ENCODE measurements around the gene CCM2. TPM values are rescaled to one million over a fixed set of nuclear protein-coding genes. Genes with fewer than 3 reads are reported as not detected.

The CCM2 gene
- total RNA-seq, 1 donor: 41.9 TPM

DNA sequence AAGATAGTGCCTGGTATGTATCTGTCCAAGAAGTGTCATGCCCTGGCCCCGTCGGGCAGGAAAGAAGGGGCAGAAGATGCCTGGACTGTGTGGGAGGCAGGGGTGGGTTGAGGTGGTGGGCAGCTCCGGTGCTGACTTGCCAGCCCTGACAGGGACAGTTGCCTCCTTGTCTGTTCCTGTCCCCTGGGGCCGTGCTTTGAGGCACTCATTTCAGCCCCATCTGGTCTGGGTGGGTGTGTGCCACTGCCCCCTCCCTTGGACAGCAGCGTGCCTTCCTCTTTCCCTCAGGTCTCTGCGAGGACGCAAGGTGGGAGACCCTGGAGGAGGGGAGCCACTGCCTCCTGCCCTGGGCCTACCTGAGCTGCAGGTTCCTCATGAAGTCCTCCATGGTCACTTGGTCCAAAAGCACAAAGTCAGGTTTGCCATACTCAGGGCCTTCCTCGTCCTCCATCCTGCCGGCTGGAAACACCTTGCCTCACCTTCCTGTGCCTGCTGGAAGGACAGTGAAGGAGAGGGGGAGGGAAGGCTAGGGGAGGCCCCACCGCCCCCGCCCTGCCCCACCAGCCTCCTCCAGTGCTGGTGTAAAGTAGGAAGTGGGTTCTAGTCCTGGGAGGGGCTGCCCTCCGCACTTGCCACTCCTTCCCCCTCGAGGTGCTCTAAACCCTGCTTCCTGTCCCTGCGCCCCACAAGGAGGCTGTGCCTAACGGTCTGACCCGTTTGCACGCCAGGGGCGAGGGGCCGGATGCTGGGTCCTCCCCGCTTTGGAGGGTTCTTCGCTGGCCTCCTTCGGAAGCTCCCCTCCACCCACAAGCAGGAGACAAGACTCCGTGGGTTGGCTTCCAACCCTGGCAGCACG, 21.3 kb upstream of the CCM2 start, which contains the start of gene MYO1G:
Gene MYO1G (minus strand): TSS at position 505 of the 856 bp plus-strand sequence. CDS start 54 bp downstream, at position 451.
- TF ChIP-seq, protein P1, sequence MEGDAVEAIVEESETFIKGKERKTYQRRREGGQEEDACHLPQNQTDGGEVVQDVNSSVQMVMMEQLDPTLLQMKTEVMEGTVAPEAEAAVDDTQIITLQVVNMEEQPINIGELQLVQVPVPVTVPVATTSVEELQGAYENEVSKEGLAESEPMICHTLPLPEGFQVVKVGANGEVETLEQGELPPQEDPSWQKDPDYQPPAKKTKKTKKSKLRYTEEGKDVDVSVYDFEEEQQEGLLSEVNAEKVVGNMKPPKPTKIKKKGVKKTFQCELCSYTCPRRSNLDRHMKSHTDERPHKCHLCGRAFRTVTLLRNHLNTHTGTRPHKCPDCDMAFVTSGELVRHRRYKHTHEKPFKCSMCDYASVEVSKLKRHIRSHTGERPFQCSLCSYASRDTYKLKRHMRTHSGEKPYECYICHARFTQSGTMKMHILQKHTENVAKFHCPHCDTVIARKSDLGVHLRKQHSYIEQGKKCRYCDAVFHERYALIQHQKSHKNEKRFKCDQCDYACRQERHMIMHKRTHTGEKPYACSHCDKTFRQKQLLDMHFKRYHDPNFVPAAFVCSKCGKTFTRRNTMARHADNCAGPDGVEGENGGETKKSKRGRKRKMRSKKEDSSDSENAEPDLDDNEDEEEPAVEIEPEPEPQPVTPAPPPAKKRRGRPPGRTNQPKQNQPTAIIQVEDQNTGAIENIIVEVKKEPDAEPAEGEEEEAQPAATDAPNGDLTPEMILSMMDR (IDR thresholded peaks at IDR 0.05; ENCODE audit: insufficient read depth, low read depth, low read length): no peak
- no peak within 1 kb of the TSS for H3K4me3 ChIP-seq (ENCODE audit: low read depth, low read length)
- DNase-seq (ENCODE audit: low read depth): no peak

DNA sequence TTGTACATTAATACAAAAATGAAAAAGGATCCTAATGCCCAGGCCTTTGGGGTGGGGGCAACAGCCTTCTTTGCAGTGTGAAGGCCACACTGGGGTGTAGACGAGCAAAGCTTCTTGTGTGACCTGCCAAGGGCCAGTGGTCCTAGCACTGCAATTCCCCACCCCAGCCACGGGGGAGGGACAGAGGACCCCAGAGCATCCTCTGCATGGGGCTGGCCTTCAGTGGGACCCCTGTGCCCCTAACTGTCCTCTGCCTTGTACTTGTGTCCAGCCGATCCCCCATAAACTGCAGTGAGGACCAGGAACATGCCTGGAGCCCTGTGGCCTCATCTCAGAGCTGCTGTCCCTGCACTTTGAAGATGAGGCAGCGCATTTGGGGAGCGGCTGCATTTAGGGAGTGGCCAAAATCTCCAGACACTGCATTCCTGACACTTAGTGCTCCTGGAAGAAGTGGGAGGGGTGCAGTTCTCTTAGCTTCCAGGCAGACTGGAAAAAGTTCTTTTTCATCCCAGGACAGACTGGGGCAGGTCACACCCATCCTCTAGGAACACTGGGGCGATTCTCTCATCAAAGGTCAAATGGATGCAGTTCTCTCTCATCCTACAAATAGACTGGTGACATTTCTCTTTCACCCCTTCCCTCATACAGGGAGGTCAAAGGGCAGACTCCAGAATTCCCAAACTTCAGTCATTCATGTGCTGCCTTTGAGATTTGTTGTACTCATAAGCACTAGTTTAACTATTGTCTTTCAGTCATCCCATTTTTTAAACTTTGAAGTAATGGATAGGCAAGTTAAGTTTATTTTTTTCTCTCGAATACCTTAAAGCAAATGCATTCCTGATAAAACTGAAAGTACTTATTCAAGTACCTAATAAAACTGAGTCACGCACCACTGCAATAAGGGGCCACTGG, 20.3 kb upstream of the CCM2 start:
- TF ChIP-seq, protein P1 (IDR thresholded peaks at IDR 0.05; ENCODE audit: insufficient read depth, low read depth, low read length): no peak
- DNase-seq (ENCODE audit: low read depth): peak; percentile 39
- H3K4me3 ChIP-seq (ENCODE audit: low read depth, low read length): no peak overlapping the region

DNA sequence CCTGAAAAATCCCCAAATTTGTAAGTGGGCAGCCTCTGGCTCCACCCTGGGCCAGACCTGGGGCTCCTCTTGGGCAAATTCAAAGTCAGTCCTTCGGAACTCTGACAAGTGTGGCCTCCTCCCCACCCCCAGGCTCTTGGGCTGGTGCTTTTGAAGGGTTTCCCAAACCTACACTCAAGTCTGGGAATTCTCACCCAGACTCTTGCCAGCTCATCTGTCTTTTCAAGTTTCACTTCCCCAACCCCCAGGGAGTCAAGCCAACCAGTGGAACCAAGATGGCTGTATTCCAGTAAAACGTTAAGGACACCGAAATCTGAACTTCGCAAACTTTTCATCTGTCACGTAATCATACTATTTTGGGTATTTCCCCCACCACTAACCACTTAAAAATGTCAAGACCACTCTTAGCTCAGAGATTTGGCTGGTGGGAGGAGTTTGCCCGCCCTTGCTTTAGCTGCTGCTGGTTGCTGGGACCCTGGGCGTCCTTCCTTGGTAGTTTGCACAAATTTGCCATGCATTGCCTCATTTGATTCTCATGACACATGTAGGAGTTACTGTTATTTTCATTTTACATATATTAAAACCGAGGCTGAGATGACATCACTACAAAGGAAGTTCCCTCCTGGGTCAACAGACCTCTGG, 19.5 kb upstream of the CCM2 start:
- peak; percentile 35 for DNase-seq (ENCODE audit: low read depth)
- TF ChIP-seq, protein P1 (IDR thresholded peaks at IDR 0.05; ENCODE audit: insufficient read depth, low read depth, low read length): no peak
- no peak overlapping the region for H3K4me3 ChIP-seq (ENCODE audit: low read depth, low read length)

DNA sequence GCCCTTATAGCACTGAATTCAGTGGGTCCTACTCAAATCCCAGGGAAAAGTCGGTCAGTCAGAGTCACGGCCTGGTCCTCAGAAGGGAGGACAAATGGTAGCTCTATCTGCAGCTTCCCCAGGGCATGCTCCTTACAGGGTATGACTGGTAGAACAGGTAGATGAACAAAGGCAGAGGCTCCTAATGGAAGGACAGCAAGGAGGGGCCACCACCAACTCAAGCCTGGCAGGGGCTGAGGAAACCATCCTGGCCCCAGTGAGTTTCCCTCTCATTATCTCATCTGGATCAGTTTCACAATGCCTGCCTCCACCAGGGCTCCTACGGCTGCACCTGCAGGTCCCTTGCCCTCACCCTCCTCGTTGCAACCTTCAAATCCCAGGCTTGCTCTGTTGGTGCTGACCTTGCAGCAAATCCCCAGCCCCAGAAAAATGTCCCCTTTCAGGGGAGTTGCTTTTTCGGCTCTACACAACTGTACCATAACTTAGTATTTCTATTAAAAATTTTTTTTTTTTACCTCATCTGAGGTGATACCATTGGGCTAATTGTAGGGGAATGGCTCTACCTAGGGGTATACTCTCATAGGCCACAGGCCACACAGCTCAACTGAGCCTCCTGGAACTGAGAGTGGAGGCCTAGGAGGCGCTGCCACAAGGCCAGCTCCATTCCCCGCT, 18.8 kb upstream of the CCM2 start:
- H3K4me3 ChIP-seq (ENCODE audit: low read depth, low read length): no peak overlapping the region
- DNase-seq (ENCODE audit: low read depth): no peak
- TF ChIP-seq, protein P1 (IDR thresholded peaks at IDR 0.05; ENCODE audit: insufficient read depth, low read depth, low read length): no peak

DNA sequence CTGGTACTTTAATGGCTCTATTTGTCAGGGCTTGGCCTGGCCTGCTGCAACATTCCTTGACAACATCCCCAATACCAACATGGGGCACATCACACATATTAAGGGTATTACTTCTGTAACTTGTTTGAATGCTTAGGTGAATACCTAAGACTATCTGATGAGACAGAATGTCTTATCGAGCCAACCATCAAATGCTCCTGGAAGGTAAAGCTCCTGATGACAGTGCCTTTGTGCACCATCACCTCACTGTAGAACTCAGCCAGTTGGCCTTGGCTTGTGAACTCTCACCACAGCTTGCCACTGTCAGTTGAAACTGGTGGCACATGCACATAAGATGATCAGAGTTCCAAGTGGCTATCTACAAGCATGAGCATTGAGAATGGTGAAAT, 17.5 kb upstream of the CCM2 start:
- H3K4me3 ChIP-seq (ENCODE audit: low read depth, low read length): no peak overlapping the region
- DNase-seq (ENCODE audit: low read depth): no peak
- TF ChIP-seq, protein P1 (IDR thresholded peaks at IDR 0.05; ENCODE audit: insufficient read depth, low read depth, low read length): no peak

DNA sequence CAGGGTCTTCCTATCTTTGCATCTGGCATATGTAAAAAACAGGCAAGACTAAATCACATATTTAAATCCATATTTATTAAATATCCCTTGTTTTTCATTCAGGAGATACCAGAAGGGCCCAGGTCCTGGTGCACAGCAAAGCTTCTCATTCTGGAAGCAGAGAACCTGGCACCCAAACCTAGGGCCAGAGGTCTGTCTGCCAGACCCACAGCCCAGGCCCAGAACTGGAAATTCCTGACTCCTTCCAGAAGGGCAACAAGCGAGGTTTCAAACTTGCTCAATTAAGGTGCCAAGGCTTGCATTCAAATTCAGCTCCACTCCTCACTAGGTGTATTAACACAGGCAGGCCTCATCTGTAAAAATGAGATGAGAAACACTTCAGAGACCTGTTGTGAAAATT, 17.0 kb upstream of the CCM2 start:
- H3K4me3 ChIP-seq (ENCODE audit: low read depth, low read length): no peak overlapping the region
- DNase-seq (ENCODE audit: low read depth): no peak

More for the DNA sequence above, 17.0 kb upstream of the CCM2 start:
- TF ChIP-seq, protein P1 (IDR thresholded peaks at IDR 0.05; ENCODE audit: insufficient read depth, low read depth, low read length): no peak

All from fibroblast of villous mesenchyme (primary cell).